ENCODE measurements around the gene DHRS1.

Gene DHRS1

GRCh38 chr14:24280797-24281460, 18.7 kb downstream of the DHRS1 start:
- no peak for DNase-seq

- DNase-seq: peak; percentile 46
Measured at GRCh38 chr14:24279301-24280186, 20.0 kb downstream of the DHRS1 start.

- no peak for DNase-seq
Measured at GRCh38 chr14:24278424-24278823, 21.2 kb downstream of the DHRS1 start.

DNA sequence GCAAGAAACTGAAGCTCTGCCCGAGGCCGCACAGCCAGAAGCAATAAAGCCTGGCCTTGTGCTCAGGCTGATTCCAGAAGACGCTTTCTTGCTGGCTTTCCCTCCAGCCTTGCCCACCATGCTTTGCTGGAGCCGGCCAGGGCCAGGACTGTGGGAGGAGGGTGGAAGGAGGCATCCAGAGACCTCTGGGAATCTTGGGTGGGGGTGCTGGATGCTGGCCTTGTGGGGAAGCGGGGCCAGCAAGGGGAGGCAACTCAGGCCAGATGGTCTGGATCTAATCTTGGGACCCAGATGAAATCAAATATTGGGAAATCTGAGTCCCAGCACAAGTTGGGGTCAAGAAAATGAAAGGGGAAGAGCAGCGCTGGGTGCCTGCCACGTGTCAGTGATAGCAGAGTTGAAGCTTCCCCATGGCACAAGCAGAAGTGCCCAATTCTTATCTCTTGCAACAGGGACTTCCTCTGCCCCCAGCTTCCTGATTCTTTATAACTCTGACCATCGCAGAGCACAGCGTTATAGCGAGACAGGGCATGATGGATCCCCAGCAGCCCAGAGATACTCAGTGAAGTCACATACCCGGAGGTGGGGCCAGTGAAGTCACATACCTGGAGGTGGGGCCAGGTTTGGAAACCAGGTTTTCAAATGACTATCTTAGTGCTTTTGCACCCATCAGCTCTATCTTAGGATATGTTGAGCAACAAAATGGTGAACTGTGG, 21.8 kb downstream of the DHRS1 start:
- no peak for DNase-seq

DNA sequence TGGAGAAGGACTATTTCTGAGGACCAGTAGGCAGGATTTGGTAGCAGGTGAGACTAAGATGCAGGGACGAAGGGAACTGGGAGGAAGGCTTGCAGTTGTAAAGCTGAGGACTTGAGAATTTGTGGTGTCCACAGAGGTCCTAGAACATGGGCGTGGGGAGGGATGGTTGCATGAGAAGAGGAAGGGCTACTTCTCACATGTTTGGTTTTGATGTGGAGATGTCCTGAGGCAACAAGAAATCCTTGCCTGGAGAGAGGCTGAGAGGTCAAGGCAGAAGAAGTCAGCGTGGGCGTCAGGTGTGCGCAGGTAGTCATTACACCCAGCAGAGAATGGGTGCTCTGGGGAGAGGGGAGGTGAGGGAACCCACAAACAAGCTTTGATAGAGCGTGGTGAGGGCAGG, 22.5 kb downstream of the DHRS1 start:
- no peak for DNase-seq

- peak; percentile 55 for DNase-seq
Measured at GRCh38 chr14:24274101-24274543, 25.5 kb downstream of the DHRS1 start.

DNA sequence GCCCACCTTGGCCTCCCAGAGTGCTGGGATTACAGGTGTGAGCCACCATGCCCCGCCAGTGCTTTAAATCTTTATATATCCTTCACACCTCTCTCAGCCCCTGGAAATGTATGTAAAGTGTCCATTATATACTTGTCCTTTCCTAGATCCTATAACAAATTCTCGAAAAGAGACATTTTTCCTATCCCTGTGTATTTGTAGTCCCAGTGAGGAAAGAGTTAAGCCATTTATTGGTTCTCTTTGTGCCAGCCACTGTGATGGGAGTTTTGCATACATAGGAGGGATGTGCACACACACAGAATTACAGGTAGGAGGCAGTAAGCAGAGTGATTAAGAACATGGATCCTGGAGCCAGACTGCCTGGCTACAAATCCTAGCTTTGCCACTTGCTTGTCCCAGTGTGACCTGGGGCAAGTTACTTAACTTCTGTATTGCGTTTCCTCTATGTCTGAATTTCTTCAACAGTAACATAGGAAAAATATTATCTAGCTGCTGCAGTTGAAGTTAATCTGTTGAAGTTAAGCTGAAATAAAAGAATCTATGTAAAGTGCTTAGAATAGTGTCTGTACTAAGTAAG, 26.1 kb downstream of the DHRS1 start:
- DNase-seq: no peak

- no peak for DNase-seq
Measured at GRCh38 chr14:24272467-24272866, 27.1 kb downstream of the DHRS1 start.

DNA sequence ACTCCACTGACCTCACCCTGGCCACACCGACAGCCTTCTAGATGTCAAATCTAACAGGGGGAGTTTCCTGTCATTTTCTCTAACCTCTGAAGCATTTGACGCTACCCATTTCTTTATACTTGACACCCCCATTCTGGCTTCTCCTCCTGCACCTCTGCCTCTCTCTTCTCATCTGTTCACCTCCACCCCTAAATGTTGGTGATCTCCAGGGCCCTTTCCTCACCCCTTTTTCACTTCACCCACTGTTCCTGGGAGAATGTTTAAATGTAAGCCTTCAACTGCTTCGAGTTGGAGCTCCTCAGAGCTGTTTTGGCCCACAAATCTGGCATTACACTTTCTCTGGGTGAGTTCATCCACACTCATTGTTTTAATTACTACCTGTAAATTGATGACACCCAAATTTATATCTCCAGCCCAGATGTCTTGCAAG, 27.7 kb downstream of the DHRS1 start:
- DNase-seq: no peak

GRCh38 chr14:24271134-24271833, 28.3 kb downstream of the DHRS1 start, which contains the start of gene RABGGTA:
Gene RABGGTA, minus strand, starts transcription at chr14:24271597. Its CDS starts 482 bp downstream, at chr14:24271115.
- DNase-seq: peak; percentile 86

- no peak for DNase-seq
Measured at GRCh38 chr14:24270537-24271133, 28.9 kb downstream of the DHRS1 start.

- no peak for DNase-seq
Measured at GRCh38 chr14:24269910-24270536, 29.6 kb downstream of the DHRS1 start.

- DNase-seq: no peak
Measured at GRCh38 chr14:24269368-24269767, 30.2 kb downstream of the DHRS1 start.

- DNase-seq: no peak
Measured at GRCh38 chr14:24268225-24268624, 31.4 kb downstream of the DHRS1 start.

DNA sequence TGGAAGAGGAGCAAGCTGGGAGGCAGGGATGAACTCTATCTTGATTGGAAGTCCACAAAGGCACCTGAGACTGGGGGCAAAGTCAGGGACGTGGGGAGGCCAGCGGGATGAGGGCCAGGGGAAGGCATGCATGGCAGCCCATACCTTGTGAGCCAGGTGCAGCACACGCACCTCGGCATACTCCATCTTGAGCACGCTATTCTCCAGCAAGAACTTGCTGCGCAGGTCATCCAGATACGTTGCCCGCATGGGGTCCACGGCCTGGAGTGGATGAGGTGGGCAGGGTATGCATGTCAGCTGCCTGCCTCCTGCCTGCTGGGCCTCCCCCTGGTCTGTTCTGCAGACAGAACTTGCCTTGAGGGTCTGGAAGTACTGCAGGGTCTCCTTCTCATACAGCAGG, 32.1 kb downstream of the DHRS1 start:
- DNase-seq: no peak

DNA sequence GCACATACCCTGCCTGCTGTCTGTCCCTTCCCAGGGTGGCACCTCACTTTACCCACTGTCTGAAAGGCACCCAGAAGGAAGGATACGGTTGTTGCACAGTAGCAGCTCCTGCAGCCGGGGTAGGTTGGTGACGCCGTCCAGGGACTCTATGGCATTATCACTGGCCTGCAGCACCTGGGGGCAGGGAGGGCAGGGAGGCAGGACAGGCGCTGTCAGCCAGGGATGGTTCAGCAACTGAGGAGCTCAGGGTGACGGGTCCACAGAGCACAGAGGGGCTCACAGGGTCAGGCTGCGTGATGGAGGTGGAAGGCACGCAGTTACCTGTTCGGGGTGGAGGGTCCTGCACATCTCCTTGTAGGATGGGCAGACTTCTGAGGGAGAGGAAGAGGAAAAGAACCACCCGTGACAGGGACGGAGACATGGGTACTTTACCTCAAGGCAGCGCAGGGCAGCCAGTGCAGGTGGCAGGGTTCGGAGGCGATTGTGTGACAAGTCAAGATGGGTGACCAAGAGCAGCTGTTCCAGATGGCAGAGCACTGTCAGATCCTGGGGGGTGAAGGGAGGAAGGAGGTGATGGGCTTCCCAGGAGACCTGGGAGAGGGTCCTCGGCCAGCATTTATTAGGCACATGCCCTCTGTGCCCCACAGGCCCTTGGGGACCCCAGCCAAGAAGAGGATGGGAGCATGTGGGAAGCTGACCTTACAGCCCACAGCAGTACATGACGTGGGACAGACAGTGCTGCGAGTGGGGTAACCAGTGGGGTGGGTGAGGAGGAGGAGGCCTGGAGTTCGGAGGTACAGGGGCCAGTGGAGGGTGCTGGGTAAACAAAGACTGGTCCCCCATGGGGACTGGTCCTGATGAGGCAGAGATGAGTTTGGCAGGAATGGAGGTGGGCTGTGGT, 33.0 kb downstream of the DHRS1 start:
- DNase-seq: no peak

DNA sequence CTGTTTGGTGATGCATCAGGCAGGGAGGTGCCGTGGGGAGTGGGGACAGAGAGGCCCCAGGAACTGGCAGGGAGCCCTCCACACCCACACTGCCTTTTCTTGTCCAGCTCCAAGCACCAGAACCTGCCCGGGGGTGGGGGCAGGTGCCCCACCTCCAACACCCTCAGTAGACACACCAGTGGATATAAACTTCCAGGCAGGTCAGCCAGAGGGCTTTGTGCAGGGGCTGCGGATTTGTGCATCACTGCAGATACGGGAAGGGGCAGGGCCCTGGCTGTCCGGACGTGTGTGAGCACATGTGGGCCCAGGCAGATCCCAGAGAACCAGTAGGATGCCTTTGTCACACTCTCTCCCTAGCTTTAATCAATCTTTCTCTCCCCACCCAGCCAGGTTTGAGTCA, 35.3 kb downstream of the DHRS1 start:
- DNase-seq: no peak

- DNase-seq: no peak
Measured at GRCh38 chr14:24263848-24264247, 35.7 kb downstream of the DHRS1 start.

- DNase-seq: no peak
Measured at GRCh38 chr14:24262821-24263733, 36.5 kb downstream of the DHRS1 start, which contains the start of gene TGM1. Gene TGM1, minus strand, starts transcription at chr14:24263177. Its CDS starts 825 bp downstream, at chr14:24262352.

Measured in stimulated activated naive CD4-positive, alpha-beta T cell treated with Interleukin-2 at 50 U/mL for 16 hours (primary cell).